HG02623 (cell line): Measurements from ENCODE around the gene LRCH4.
"Not testable (repeated sequence)": the region's sequence is repeated elsewhere in the genome, so short reads cannot be mapped to it uniquely, and the experiment has no call there.

Source experiments
- ATAC-seq: cut with Tn5 transposase; IDR thresholded peaks from one replicate; pipeline ENCODE4 v1.9.1; 2021; ENCODE audit warnings: moderate library complexity; ENCODE audit not compliant: unreplicated experiment

Gene LRCH4

GRCh38 chr7:100568176-100568895 lies 17.6 kb downstream of the LRCH4 start:
- no peak for ATAC-seq

GRCh38 chr7:100567751-100568175 lies 18.2 kb downstream of the LRCH4 start:
- no peak for ATAC-seq

- no peak for ATAC-seq
Observed at GRCh38 chr7:100567031-100567730, 18.7 kb downstream of the LRCH4 start.

GRCh38 chr7:100566018-100566531 lies 19.9 kb downstream of the LRCH4 start:
- no peak for ATAC-seq

- ATAC-seq, result no peak
Observed at GRCh38 chr7:100565133-100565571, 20.8 kb downstream of the LRCH4 start.

GRCh38 chr7:100564405-100564804 lies 21.5 kb downstream of the LRCH4 start:
- ATAC-seq, result not testable (repeated sequence)

GRCh38 chr7:100563809-100564400 lies 22.0 kb downstream of the LRCH4 start:
- ATAC-seq, result no peak

GRCh38 chr7:100563100-100563564 lies 22.8 kb downstream of the LRCH4 start:
- no peak for ATAC-seq

- no peak for ATAC-seq
Observed at GRCh38 chr7:100562195-100563099, 23.5 kb downstream of the LRCH4 start.

- no peak for ATAC-seq
Observed at GRCh38 chr7:100561491-100562194, 24.3 kb downstream of the LRCH4 start.

GRCh38 chr7:100559127-100559526 lies 26.8 kb downstream of the LRCH4 start:
- ATAC-seq, result no peak

- ATAC-seq, result no peak
Observed at GRCh38 chr7:100556541-100556940, 29.4 kb downstream of the LRCH4 start.

GRCh38 chr7:100555701-100556100 lies 30.2 kb downstream of the LRCH4 start:
- no peak for ATAC-seq

- no peak for ATAC-seq
Observed at GRCh38 chr7:100553032-100553431, 32.9 kb downstream of the LRCH4 start.

GRCh38 chr7:100552532-100552931 lies 33.4 kb downstream of the LRCH4 start:
- ATAC-seq, result no peak

- not testable (repeated sequence) for ATAC-seq
Observed at GRCh38 chr7:100548446-100548845, 37.5 kb downstream of the LRCH4 start.

- ATAC-seq, result no peak
Observed at GRCh38 chr7:100547872-100548271, 38.1 kb downstream of the LRCH4 start.

- ATAC-seq, result no peak
Observed at GRCh38 chr7:100546926-100547800, 38.8 kb downstream of the LRCH4 start.
